Stimulated activated CD4-positive, alpha-beta T cell treated with anti-CD3 and anti-CD28 coated beads, TNF-alpha, amount 100 ng/mL, for 4 hours (primary cell): ENCODE results near the gene TNFRSF8.

Source experiments
- DNase-seq, 3 experiments: peaks; one replicate each; pipeline ENCODE4 v3.0.0-alpha.2; 2020; ENCODE audit warnings: low read depth in 3 of 3

TNFRSF8 gene

DNA sequence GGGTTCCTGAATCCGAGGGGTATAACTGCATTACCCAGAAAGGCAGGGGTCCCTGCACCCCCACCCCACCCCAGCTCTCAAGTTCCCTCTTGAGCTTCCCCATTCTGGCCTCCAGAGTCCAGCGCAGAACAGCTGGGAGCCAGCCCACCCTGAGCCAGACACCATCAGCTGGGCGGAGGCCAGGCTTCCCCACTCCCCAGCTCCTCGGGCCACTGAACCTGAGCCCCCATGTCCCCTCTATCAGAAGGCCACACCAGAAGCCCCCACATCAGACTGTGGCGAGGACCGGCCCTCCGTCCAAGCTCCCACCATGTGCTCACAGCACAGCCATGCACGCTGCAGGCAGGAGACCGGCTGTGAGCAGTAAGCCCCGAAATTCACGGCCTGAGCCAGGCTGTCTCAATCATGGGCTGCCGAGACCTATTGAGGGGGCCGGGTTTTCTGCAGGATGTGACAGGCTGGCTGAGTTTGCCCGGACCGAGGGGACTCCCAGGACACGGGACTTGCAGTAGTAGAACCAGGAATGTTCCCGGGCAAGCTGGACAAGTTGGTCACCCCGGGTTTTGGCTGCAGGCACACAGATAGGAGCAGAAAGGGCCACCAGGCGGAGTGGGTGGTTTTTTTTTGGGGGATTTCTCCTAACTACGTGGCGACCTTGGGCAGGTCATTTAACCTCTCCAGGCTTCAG lies 78.2 kb downstream of the TNFRSF8 start:
- no peak for DNase-seq

DNA sequence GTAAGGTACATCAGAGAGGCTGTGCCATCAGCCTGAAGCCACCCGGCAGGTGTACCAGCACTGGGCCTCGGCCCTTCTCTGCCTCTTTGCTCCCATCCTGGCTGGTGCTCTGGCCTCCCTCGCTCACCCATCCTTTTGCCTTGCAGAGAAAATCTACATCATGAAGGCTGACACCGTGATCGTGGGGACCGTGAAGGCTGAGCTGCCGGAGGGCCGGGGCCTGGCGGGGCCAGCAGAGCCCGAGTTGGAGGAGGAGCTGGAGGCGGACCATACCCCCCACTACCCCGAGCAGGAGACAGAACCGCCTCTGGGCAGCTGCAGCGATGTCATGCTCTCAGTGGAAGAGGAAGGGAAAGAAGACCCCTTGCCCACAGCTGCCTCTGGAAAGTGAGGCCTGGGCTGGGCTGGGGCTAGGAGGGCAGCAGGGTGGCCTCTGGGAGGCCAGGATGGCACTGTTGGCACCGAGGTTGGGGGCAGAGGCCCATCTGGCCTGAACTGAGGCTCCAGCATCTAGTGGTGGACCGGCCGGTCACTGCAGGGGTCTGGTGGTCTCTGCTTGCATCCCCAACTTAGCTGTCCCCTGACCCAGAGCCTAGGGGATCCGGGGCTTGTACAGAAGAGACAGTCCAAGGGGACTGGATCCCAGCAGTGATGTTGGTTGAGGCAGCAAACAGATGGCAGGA lies 79.2 kb downstream of the TNFRSF8 start:
- DNase-seq, result no peak

DNA sequence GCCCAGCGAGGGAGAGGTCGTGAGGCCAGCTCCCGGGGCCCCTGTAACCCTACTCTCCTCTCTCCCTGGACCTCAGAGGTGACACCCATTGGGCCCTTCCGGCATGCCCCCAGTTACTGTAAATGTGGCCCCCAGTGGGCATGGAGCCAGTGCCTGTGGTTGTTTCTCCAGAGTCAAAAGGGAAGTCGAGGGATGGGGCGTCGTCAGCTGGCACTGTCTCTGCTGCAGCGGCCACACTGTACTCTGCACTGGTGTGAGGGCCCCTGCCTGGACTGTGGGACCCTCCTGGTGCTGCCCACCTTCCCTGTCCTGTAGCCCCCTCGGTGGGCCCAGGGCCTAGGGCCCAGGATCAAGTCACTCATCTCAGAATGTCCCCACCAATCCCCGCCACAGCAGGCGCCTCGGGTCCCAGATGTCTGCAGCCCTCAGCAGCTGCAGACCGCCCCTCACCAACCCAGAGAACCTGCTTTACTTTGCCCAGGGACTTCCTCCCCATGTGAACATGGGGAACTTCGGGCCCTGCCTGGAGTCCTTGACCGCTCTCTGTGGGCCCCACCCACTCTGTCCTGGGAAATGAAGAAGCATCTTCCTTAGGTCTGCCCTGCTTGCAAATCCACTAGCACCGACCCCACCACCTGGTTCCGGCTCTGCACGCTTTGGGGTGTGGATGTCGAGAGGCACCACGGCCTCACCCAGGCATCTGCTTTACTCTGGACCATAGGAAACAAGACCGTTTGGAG lies 80.0 kb downstream of the TNFRSF8 start:
- no peak for DNase-seq

DNA sequence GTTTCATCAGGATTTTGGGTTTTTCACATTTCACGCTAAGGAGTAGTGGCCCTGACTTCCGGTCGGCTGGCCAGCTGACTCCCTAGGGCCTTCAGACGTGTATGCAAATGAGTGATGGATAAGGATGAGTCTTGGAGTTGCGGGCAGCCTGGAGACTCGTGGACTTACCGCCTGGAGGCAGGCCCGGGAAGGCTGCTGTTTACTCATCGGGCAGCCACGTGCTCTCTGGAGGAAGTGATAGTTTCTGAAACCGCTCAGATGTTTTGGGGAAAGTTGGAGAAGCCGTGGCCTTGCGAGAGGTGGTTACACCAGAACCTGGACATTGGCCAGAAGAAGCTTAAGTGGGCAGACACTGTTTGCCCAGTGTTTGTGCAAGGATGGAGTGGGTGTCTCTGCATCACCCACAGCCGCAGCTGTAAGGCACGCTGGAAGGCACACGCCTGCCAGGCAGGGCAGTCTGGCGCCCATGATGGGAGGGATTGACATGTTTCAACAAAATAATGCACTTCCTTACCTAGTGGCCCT lies 80.6 kb downstream of the TNFRSF8 start:
- no peak for DNase-seq

DNA sequence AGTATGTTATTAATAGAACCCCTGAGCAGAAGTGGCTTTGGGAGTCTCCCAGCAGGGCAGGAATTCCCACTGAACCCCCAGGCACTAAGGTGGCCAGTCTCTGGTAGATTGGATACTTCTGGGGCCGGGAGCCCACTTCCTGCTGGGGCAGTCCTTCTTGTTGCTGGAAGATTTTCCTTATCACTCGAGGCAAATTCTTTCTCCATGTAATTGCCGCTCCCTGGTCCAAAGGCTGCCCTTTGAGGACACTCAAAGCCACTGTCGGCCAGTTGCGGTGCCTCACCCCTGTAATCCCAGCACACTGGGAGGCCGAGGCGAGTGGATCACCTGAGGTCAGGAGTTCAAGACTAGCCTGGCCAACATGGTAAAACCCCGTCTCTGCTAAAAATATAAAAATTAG lies 81.1 kb downstream of the TNFRSF8 start:
- DNase-seq, result no peak

DNA sequence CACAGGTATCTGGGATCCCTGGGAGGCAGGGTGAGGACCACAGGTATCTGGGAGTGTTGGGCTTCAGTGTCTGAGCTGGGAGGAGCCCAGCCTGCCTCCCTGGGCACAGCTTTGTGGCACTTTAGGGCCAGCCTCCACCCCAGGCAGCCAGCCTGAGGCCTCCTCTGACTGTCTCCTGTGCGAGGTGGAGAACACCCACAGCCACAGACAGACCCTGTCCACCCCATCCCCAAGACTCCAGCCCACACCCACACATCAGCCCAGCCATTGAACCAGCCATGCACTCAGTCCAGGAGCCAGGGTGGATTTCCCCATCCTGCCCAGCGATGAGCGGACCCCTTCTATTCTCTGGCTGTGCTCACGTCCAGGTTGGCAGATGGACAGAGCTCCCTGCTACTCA lies 81.9 kb downstream of the TNFRSF8 start:
- DNase-seq, result no peak

DNA sequence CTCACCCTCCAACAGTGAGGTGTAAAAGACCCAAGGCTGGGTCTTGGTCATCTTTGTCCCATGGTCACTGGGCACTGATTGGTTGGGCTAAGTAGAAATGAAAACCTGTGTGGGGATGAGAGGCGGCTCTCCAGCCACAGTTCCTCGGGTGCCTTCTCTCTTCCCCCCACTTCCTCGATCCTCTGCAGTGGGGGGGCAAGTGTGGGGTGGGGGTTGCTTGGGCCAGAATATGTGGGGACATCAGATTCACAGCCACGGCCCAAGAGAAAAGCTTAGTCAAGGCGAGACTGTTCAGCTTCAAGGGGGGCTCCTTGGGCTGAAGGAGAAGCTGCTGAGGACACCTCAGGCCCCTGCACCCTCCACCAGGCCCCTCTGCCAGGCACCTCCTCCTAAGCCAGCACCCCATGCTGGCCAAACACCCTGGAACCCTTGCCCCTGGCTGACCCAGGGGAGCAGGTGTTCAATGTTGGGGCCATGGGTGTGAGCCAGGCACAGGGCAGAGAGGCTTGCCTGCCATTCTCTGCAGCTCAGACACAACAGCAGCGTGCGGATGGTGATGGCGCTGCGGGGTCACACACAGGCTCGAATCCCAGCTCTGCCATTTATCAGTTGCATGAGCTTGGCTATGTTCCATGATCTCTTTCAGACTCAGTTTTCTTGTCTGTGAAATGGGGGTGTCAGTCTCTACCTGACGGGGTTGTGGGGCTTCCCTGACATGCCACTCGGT lies 82.7 kb downstream of the TNFRSF8 start:
- DNase-seq, result no peak

DNA sequence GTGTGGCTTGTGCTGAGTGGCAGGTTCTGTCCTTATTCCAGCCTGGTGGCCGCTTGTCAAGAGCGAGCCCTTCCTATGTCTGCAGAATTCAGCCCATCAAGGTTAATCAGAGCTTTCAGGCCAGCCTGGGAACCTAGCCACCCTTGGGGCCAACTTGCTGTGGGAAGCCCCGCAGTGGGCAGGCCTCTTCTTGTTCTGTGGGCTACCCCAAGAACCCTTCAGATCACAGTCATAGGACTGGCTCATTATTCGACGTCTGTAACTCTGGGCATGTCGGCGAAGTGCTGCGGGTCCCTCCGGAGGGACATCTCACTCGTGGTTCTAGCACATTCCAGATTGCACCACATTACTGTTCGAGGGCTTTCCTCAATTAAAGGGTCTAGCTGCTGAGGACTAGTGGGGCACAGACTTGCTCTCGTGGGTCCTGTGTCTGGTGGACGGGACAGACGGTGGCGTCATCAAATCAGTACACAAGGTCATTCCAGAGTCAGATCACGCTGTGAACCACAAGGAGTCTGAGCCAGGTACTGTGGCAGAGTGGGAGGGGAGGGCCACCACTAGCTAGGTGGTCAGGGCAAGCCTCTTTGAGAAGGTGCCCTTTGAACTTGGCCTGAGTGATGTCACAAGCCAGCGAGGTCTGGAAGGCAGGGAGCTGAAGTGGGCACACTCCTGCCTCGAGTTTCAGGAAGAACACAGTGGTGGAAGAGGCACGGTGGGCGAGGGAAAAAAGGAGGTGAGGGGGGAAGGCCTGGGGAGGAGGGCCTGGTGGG lies 83.4 kb downstream of the TNFRSF8 start:
- no peak for DNase-seq

DNA sequence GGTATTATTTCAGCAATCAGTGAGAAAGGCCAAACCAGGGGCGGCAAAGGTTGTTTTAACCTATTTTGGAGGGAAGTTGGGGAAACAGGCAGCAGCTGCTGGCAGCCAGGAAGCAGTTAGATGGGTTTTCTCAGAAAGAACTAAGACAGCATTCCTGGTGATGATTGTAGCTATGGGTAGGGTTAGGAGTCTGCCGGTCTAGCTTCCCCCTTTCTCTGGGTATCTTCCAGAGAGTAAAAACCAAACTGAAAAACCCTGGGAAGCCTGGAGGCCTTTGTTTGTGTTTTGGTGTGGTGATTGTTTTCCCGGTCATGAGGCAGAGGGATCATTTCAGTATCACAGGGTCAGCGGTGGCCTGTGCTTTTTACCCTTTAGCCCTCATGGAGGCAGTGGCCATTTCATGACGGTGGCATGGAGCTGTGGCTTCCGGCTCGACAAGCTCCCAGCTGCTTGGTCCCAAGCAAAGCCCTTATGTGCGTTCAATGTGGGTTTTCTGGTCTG lies 84.1 kb downstream of the TNFRSF8 start:
- no peak for DNase-seq

DNA sequence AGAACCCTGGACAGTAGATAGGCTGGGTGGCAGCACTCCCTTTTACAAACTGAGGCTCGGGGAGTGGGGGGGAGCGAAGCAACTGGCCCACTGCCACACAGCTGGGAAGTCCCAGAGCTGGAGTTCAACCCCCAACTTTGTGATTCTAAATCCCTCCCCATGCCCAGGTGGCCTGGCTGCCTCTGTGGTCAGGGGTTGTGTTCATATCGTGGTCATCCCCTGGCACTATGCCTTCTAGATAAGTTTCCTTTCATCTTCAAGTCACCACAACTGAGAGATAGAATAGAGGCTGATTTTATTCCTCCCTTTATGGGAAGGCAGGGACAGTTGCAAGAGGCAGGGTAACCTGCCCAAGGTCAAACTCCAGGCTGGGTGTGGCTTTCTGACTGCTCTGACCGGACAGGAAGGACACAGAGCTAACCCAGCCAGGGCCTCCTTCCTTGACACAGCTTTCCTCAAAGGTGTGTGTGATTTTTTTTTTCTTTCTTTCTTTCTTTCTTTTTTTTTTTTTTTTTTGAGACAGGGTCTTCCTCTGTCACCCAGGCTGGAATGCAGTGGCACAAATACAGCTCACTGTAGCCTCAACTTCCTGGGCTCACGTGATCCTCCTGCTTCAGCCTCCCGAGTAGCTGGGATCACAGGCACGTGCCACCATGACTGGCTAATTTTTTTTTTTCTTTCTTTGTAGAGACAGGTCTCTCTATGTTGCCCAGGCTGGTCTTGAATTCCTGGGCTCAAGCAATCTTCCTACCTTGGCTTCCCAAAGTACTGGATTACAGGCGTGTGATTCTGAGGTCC lies 85.3 kb downstream of the TNFRSF8 start:
- no peak for DNase-seq

DNA sequence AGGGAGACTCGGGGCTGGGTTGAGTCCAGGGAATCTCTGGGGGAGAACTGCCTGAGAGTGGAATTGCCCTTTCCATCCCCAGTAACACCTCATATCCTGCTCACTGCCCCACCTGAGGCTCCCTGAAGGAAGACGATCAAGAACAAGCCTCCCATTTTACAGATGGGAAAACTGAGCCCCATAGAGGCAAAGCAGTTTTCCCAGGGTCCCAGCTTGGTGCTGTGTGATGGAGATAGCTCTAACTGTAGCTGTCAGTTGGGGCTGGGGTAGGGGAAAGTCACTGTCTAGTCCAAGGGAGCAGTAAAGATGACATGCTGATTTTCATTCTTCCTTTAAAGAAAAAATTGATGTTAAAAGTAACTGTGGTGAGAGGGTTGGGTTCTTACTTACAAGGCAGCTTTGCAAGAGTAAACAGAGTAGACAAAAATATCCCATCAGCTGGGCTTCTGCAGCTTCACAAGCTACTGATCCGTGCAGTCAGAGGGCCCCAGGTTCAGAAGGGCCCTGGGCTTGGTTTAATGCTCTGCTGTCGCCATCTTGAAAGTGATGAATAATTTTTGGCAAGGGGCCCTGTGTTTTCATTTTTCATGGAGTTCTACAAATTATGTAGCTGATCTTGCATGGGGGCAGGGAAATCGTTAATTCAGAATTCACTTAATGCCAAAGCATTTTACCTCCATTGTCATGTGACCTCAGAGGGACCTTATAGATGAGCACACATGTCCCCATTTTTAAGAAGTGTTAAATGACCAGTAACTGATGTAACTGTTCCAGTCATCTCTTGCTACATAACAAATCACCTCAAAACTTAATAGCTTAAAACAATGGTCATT lies 86.1 kb downstream of the TNFRSF8 start:
- no peak for DNase-seq

DNA sequence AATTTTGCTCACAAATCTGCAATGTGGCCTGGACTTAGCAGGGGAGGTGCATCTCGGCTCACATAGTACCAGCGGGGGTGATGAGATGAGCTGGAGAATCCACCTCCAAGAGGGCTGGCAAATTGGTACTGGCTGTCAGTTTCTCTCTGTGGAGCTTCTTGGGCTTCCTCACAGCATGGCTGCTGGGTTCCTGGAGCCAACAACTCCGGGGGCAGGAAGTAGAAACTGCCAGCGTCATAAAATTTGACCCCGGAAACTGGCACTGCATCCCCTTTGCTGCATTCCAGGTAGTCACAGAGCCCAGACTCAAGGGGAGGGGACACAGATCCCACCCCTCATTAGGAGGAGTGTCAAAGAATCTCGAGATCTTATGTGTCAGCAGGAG lies 86.7 kb downstream of the TNFRSF8 start:
- DNase-seq, result no peak

DNA sequence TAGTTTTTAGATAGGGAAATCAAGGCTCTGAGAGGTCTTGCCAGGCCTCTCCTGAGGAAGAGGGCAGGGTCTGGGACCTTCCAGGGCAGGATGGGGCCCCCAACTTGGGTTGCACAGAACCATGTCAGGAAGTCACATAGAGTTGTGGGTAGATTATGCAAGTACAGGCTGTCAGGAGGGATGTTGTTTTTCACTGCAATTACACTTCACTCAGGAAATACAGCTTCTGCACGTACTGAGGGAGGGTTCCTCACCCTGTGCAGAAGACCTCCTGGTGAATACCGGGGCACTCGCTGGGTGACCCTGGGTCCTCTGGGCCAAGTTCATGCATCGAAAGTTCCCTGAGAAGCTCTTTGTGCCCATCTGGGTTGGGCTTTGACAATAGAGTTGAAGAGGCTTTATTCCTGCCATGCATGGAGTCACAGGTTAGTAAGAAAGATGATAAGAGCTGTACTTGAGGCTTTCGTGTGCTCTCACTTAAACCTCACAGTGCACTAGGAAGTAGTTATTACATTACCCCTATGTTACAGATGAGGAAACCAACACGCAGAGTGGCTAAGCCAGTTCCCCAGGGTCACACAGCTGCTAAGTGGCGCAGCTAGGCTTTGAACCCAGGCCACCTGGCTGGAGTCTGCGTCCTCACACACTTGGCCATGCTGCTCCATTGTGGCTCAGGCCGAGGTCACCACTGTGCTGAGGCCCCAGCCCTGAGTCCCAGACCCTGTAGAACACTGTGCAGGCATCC lies 87.5 kb downstream of the TNFRSF8 start:
- no peak for DNase-seq

DNA sequence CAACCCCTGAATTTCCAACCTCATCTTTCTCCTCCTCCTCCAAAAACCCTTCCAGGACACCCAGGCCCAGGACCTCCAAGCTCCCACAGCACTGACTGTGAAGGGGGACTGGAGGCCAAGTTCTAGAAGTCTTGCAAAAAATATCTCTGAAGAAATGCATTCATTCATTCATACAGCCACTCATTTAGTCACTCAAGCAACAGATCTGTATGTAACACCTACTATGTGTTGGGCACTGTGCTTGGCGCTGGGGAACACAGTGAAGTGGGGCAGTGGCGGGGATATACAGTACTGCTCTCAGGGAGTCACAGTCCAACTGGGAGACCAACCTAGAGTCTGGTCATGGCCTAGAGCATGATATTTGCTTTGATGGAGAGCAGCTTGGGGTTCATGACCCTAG lies 88.4 kb downstream of the TNFRSF8 start:
- no peak for DNase-seq

DNA sequence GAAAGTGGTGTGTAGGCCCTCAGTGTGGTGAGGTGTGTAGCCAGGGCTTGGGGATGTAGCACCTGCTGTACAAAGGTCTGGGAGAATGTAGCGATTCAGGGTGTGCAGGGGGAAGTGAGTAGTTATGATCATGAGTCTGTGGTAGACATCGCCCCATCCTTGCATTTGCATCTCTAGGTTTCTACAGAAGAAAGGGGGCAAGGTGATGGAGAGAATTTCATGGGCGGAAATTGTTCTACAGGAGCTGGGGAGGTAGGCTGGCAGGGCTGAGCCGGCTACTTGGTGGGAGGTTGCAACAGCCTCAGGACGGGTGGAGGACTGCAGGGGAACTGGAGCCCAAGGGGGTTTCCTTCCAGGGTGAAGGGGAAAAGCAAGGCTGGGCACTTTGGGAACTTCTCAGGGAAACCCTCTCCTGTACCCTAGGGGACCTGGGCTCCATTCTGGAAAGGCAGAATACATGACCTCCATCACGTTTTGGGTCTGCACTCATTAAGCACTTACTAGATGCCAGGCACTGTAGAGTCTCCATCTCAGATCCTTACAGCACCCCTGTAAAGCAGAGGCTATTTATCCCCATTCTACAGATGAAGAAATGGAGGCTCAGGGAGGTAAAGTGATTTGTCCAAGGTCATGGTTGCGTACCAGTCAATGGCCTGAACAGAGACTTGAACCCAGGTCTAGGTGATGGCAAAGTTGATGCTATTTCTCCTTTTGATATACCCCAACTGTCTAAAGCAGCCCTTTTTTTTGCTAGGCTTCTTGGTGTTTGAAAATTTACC lies 89.2 kb downstream of the TNFRSF8 start:
- DNase-seq, result no peak

DNA sequence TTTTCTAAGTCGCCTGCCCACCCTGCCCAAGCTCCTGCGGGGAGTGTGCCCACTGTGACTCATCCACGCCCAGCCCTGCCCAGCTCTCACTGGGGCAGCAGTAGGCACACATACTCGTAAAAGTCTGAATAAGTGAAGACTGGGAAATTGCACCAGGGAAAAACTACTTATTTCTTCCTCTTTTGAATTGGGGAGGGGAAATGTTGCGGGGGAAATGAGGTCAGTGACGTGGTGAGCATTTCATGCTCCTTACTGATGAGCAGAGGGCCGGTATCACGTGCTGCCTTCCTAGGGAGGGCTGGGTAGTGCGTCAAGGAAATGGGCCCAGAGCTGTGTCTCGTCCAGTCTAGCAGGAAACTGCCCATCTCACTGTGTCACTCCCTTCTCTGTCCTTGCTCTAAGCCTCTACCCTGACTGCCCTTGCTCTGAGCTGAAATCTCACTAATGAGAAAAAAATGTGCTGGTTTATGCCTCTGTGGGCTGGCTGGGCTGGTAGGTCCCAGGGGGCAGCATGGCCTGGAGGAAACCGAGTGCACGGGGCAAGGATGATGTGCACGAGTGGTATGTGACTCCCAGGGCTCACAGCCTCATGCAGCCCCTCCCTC lies 90.2 kb downstream of the TNFRSF8 start:
- no peak for DNase-seq

DNA sequence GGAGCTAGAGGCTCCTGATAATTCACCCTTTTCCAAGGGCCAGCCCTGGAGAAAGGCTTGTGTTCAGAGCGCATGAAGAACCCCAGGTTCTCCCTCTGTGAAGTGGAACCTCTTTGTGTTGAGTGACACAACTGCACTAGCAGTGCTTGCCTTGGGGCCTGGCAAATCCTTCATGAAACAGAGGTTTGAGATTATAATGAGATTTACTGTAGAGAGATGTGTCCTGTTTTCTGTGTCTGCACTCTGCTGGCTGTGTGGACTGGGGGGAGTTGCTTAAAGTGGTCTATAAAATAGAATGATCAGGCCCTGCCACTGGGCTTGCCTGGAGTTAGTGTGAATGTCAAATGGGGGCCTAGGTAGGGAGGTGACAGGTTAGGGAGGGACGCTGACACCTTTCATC lies 92.2 kb downstream of the TNFRSF8 start:
- no peak for DNase-seq
